GM23338 (cell line): ENCODE data around the gene HHAT. TPM values are rescaled to one million over a fixed set of nuclear protein-coding genes. Genes with fewer than 3 reads are reported as not detected.

Source experiments
- ATAC-seq: fragments of 200-7000 bp; cut with Tn5 transposase; 3 replicates; pipeline ENCODE4 v1.9.1; 2020
- DNase-seq: peaks from one replicate; pipeline ENCODE4 v3.0.0-alpha.2; 2015; ENCODE audit warnings: low spot score
- H2AFZ ChIP-seq: fragments of 200-600 bp; sonication (generic); 2 replicates; pipeline ENCODE4 v1.8.0; 2016; ENCODE audit warnings: antibody characterized with exemption, mild to moderate bottlenecking, moderate library complexity
- H3F3A ChIP-seq: fragments of 200-600 bp; sonication (generic); replicated peaks from 2 replicates; pipeline ENCODE4 v1.8.0; 2017; ENCODE audit warnings: antibody characterized with exemption, mixed run types, low read depth
- H3K27ac ChIP-seq: fragments of 200-600 bp; sonication (generic); 2 replicates; pipeline ENCODE4 v1.6.1; 2016; ENCODE audit warnings: low read depth
- H3K27me3 ChIP-seq: fragments of 200-600 bp; sonication (generic); 2 replicates; pipeline ENCODE4 v1.8.0; 2016; ENCODE audit warnings: mild to moderate bottlenecking, mixed run types, moderate library complexity; ENCODE audit not compliant: insufficient read depth
- H3K36me3 ChIP-seq: fragments of 200-600 bp; sonication (generic); 2 replicates; pipeline ENCODE4 v1.8.0; 2016; ENCODE audit warnings: mild to moderate bottlenecking; ENCODE audit not compliant: insufficient read depth
- H3K4me1 ChIP-seq: fragments of 200-600 bp; sonication (generic); 2 replicates; pipeline ENCODE4 v1.8.0; 2016; ENCODE audit warnings: mild to moderate bottlenecking, moderate library complexity; ENCODE audit not compliant: insufficient read depth
- H3K4me2 ChIP-seq: fragments of 200-600 bp; sonication (generic); 2 replicates; pipeline ENCODE4 v1.7.1; 2017; ENCODE audit warnings: mixed run types
- H3K4me3 ChIP-seq: fragments of 200-600 bp; sonication (generic); 2 replicates; pipeline ENCODE4 v1.6.1; 2016; ENCODE audit warnings: mixed run types
- H3K79me2 ChIP-seq: fragments of 200-600 bp; sonication (generic); replicated peaks from 2 replicates; pipeline ENCODE4 v1.8.0; 2017; ENCODE audit warnings: mild to moderate bottlenecking; ENCODE audit not compliant: insufficient read depth
- H3K9me2 ChIP-seq: fragments of 200-600 bp; sonication (generic); 2 replicates; pipeline ENCODE4 v1.8.0; 2017; ENCODE audit not compliant: insufficient read depth
- H4K20me1 ChIP-seq: fragments of 200-600 bp; sonication (generic); replicated peaks from 2 replicates; pipeline ENCODE4 v1.8.0; 2017; ENCODE audit warnings: mild to moderate bottlenecking; ENCODE audit not compliant: insufficient read depth
- H3K27ac Mint-ChIP-seq: 2 replicates; pipeline ENCODE4 v1.8.0; 2020; ENCODE audit warnings: inconsistent platforms, mild to moderate bottlenecking, moderate library complexity, mixed read lengths
- H3K27me3 Mint-ChIP-seq: 3 replicates; pipeline ENCODE4 v1.8.0; 2022; ENCODE audit warnings: low read depth, mild to moderate bottlenecking, moderate library complexity, mixed read lengths, inconsistent platforms; ENCODE audit not compliant: insufficient read depth, poor library complexity
- H3K36me3 Mint-ChIP-seq: 3 replicates; pipeline ENCODE4 v1.8.0; 2021; ENCODE audit warnings: low read depth, mild to moderate bottlenecking, inconsistent platforms, moderate library complexity, mixed read lengths
- H3K4me1 Mint-ChIP-seq: 3 replicates; pipeline ENCODE4 v1.8.0; 2020; ENCODE audit warnings: mild to moderate bottlenecking, inconsistent platforms, mixed read lengths
- H3K4me3 Mint-ChIP-seq: 3 replicates; pipeline ENCODE4 v1.8.0; 2021; ENCODE audit warnings: moderate library complexity, mild to moderate bottlenecking, inconsistent platforms, mixed read lengths
- H3K9me3 Mint-ChIP-seq: 3 replicates; pipeline ENCODE4 v1.8.0; 2020; ENCODE audit warnings: moderate library complexity, mild to moderate bottlenecking, inconsistent platforms, mixed read lengths
- CREB1 ChIP-seq: fragments of 250-450 bp; sonication (Bioruptor Pico); IDR thresholded peaks from 2 replicates; pipeline ENCODE4 v1.5.0; 2020; ENCODE audit warnings: low read depth, mild to moderate bottlenecking, moderate library complexity
- CTCF ChIP-seq, 2 experiments: fragments of 200-600 bp in 1 of 2; sonication (generic) in 1 of 2; conservative IDR thresholded peaks; 2 replicates each; pipeline versions ENCODE4 v1.5.1 to v1.6.1; 2016 to 2017; ENCODE audit warnings: antibody characterized with exemption in 2 of 2, low read depth in 2 of 2, mild to moderate bottlenecking in 2 of 2, moderate library complexity in 1 of 2
- ETS1 ChIP-seq: IDR thresholded peaks from 2 replicates; pipeline ENCODE4 v1.6.1; 2016; ENCODE audit warnings: antibody characterized with exemption
- EZH2 ChIP-seq: fragments of 200-600 bp; sonication (generic); IDR thresholded peaks from one replicate; pipeline ENCODE4 v1.8.0; 2017; ENCODE audit warnings: antibody characterized with exemption, mild to moderate bottlenecking, low read depth; ENCODE audit not compliant: unreplicated experiment
- EZH2phosphoT487 ChIP-seq: fragments of 200-600 bp; sonication (generic); IDR thresholded peaks from one replicate; pipeline ENCODE4 v1.8.1; 2018; ENCODE audit warnings: antibody characterized with exemption; ENCODE audit not compliant: unreplicated experiment
- JUNB ChIP-seq: IDR thresholded peaks from one replicate; pipeline ENCODE4 v1.6.1; 2016; ENCODE audit warnings: antibody characterized with exemption; ENCODE audit not compliant: unreplicated experiment
- NANOG ChIP-seq: IDR thresholded peaks from 2 replicates; pipeline ENCODE4 v1.6.1; 2016; ENCODE audit warnings: antibody characterized with exemption, borderline replicate concordance
- POLR2AphosphoS5 ChIP-seq: IDR thresholded peaks from 2 replicates; pipeline ENCODE4 v1.6.1; 2016; ENCODE audit warnings: antibody characterized with exemption, low read depth
- REST ChIP-seq: IDR thresholded peaks from one replicate; pipeline ENCODE4 v1.6.1; 2018; ENCODE audit warnings: antibody characterized with exemption; ENCODE audit not compliant: unreplicated experiment
- STAT1 ChIP-seq: IDR thresholded peaks from one replicate; pipeline ENCODE4 v1.6.1; 2016; ENCODE audit warnings: antibody characterized with exemption; ENCODE audit not compliant: unreplicated experiment
- ZNF114 ChIP-seq: fragments of 250-450 bp; sonication (Bioruptor Pico); IDR thresholded peaks from 2 replicates; pipeline ENCODE4 v1.5.0; 2020; ENCODE audit warnings: mild to moderate bottlenecking, moderate library complexity
- ZNF331 ChIP-seq: fragments of 250-450 bp; sonication (Bioruptor Pico); IDR thresholded peaks from 2 replicates; pipeline ENCODE4 v1.5.0; 2020; ENCODE audit warnings: low read depth, mild to moderate bottlenecking, moderate library complexity
- ZNF462 ChIP-seq: fragments of 250-450 bp; sonication (Bioruptor Pico); IDR thresholded peaks from 2 replicates; pipeline ENCODE4 v1.5.0; 2020; ENCODE audit warnings: mild to moderate bottlenecking, moderate library complexity
- polyA plus RNA-seq: library from polyadenylated mRNA; unstranded; fragments of >200 nt; fragmentation: Nextera tagmentation; extraction: Ambion mirVana; gene quantifications from 2 replicates; pipeline ENCODE4 v1.2.1, GENCODE V29; 2016
- total RNA-seq: library from RNA; depleted of rRNA; stranded (reverse); fragments of >200 nt; shearing (Covaris generic); gene quantifications from 2 replicates; pipeline ENCODE4 v1.2.3, GENCODE V29; 2014

The HHAT gene
- total and polyA plus RNA-seq, 2 experiments from 2014 or later, result 0.11 to 0.66 TPM

- ATAC-seq, result no peak
- no peaks in the 10 kb centered on the region for H3K27me3 ChIP-seq
- peaks cover 12% of the 10 kb centered on the region; the same call in 1 of the 2 replicates for H3K9me2 ChIP-seq
- H3K36me3 ChIP-seq, result no peaks in the 10 kb centered on the region
- TF ChIP-seq POLR2AphosphoS5, result no peak
- no peak for TF ChIP-seq EZH2phosphoT487
- no peak for TF ChIP-seq JUNB
- TF ChIP-seq CTCF (conservative IDR thresholded peaks at IDR 0.05; ENCODE audit: low read depth in 2 of 2), result no peak
- no peak for TF ChIP-seq ETS1
- no peak for TF ChIP-seq REST
- TF ChIP-seq CREB1 (CRISPR knock-in tag), result no peak
- TF ChIP-seq EZH2, result no peak
- TF ChIP-seq STAT1, result no peak
- TF ChIP-seq ZNF114, result no peak
- TF ChIP-seq NANOG, result no peak
- TF ChIP-seq ZNF331 (CRISPR knock-in tag), result no peak
- TF ChIP-seq ZNF462 (CRISPR knock-in tag), result no peak
- no peak for DNase-seq
- H3K9me3 Mint-ChIP-seq, result no peaks in the 10 kb centered on the region
- no peaks in the 10 kb centered on the region for H3K27me3 Mint-ChIP-seq
- H3K79me2 ChIP-seq, result no peaks in the 10 kb centered on the region
- no peak overlapping the region for H3K4me3 Mint-ChIP-seq
- H4K20me1 ChIP-seq, result peaks cover 4% of the 10 kb centered on the region; the same call in 1 of the 2 replicates
- no peak overlapping the region for H3K4me3 ChIP-seq
- H3K4me1 ChIP-seq, result peaks cover 4% of the 10 kb centered on the region; the same call in 1 of the 2 replicates
- no peaks in the 10 kb centered on the region for H3F3A ChIP-seq
- H3K4me2 ChIP-seq, result no peak overlapping the region
- H3K4me1 Mint-ChIP-seq, result peaks cover 17% of the 10 kb centered on the region
- H3K27ac Mint-ChIP-seq, result no peak overlapping the region
- no peak overlapping the region for H2AFZ ChIP-seq
- H3K27ac ChIP-seq, result no peak overlapping the region
- H3K36me3 Mint-ChIP-seq, result no peaks in the 10 kb centered on the region
Measured at GRCh38 chr1:210469441-210469840, 140.7 kb downstream of the HHAT start.
